Measurements from ENCODE around the gene DYNLL2. TPM values are rescaled to one million over a fixed set of nuclear protein-coding genes. Genes with fewer than 3 reads are reported as not detected.
"Not testable (repeated sequence)": the region's sequence is repeated elsewhere in the genome, so short reads cannot be mapped to it uniquely, and the experiment has no call there.

Gene DYNLL2
- total RNA-seq, 1 donor from 2014 or later: 20.7 TPM

DNA sequence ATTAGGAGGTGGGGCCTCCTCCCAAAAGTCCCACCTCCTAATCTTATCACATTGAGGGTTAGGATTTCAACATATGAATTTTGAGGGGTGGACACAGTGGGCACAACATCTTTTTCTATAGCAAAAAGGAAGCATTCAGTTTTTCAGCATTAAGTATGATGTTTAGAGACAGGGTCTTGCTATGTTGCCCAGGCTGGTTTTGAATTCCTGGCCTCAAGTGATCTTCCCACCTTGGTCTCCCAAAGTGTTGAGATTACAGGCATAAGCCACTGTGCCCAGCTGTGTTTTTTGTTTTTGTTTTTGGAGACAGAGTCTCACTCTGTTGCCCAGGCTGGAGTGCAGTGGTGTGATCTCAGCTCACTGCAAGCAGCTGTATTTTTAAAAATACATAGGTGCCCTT is 18.7 kb downstream of the DYNLL2 start:
- not testable (repeated sequence) for DNase-seq (ENCODE audit: low read depth)

DNA sequence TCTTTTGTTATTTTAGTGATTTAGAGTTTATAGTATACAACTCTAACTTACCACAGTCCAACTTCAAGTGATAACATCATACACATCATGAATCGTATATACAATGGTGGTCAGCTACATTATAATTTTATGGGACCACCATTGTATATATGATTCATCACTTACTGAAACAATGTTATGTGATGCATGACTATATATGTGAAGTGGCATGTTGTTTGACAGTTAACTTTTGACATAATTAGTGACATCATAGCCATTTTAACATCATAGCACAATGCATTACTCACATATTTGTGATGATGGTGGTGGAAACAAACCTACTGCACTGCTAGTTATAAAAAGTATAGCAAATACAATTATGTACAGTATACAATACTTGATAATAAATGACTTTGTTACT is 21.9 kb downstream of the DYNLL2 start:
- DNase-seq (ENCODE audit: low read depth): no peak

DNA sequence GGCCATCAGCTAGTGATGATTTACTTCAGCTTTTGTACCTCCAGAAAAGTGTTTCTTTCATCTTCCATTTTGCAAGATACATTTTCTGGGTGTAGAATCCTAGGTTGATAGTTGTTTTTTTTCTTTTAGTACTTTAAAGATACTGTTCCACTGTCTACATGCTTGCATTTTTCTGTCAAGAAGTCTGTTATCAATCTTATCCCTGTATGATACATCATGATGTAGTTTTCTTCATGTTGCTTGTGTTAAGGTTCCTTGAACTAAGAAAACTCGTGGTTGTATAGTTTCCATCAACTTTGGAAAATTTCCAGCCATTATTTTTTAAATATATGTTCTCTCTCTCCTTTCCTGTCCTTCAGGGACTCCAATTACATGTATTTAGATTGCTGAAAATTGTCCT is 24.1 kb downstream of the DYNLL2 start:
- DNase-seq (ENCODE audit: low read depth): no peak

DNA sequence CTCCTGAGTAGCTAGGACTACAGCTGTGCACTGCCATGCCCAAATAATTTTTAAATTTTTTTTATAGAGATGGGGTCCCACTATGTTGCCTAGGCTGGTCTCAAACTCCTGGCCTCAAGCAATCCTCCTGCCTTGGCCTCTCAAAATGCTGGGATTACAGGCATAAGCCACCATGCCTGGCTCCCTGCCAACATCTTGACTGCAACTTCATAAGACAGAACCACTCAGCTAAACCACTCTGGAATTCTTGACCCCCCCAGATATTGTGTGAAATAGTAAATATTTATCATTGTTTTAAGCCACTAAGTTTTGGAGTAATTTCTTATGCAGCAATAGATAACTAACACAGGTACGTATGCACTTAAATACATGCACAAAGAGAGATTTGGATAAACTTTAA is 26.0 kb downstream of the DYNLL2 start:
- no peak for DNase-seq (ENCODE audit: low read depth)

DNA sequence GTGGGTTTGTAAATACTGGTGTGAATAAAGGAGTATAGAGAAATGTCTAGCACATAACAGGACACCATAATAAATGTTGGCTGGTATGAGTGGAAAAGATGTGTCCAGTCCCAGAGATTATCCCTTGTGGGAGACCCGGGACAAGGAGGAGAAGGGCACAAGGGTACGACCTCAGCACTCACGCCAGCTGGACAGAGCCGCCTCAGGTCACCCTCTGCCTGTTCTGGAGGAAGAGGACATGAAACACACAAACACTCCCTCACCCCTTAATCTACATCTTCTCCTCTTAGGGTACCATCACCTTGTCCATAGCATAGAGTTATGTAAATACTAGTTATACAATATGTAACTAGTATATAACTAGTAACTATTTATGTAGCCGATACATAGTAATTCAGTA is 26.8 kb downstream of the DYNLL2 start:
- DNase-seq (ENCODE audit: low read depth): no peak

DNA sequence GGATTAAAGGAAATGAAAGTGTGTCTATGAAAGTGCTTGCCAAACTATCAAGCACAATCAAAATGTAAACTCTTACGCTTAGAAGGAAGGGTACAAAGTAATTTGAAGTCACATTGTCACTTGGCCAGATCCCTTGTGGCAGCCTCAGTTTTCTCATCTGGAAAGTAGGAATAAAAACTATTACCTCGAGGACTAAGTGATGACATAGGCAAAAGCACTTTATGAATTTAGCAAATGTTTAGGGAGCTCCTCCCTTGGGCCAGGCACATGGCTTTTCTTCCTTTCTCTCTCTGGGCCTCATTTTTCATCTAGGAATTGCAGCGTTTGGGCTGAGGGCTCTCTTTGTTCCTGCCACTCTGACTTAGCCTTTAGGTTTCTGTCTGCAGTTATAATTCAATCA is 28.5 kb downstream of the DYNLL2 start:
- no peak for DNase-seq (ENCODE audit: low read depth)

DNA sequence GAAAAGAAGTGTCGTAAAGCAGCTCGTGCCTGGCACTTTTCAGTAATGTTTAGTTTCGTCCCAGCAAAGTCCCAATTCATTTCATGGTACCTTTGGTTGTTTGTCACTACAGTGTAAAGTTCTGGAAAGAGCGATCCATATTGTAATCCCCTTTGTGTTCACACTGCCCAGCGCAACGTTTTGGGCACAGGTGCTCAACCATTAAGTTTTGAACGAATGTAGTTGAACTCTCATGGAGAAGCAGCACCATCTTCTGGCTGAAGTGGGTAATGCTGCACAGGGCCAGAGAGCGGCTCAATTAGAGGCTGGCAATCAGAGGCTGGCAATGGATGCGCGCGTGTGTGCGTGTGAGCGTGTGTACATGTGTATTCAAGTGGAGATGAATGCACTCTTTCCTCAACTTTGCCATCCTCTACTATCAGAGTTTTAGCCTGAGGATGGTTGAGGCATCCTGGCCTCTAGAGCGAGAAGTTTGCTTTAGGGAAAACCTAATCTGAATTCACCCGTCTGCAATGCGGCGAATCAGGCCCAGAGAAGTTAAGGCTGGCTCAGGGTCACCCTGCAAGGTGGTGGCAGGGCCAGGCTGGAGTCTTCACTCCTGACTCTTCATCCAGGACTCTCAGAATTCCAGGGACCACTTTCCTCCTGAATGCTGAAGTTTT is 29.9 kb downstream of the DYNLL2 start:
- DNase-seq (ENCODE audit: low read depth): peak; percentile 43

DNA sequence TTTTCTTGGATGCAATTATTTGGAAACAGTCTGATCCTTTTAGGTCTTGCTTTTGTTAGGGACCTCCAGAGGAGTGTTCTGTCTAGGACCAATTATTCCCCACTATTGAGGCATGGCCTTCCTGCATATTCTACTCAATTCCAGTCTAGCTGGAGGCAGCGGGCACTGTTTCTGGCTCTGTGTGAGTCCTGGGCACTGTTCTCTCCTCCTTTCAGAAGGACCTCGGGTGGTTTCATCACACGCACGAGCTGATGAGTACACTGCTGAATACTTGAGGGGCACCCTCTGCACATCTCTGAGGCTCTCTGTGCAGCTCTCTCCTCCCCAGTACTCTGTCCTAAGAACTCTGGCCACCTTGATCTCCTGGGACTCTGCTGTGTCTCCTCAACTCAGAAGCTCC is 30.7 kb downstream of the DYNLL2 start:
- no peak for DNase-seq (ENCODE audit: low read depth)

DNA sequence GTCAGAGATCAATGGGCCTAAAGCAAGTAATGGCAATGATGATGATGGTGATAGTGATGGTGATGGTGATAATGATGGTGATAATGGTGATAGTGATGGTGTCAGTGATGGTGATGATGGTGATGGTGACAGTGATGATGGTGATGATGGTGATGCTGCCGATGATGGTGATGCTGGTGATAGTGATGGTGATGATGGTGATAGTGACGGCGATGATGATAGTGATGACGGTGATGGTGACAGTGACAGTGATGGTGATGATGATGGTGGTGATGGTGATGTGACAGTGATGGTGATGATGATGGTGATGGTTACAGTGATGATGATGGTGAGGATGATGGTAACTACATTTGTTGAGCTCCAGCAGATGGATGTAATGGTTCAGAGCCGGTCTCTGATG is 34.2 kb downstream of the DYNLL2 start:
- DNase-seq (ENCODE audit: low read depth): no peak

DNA sequence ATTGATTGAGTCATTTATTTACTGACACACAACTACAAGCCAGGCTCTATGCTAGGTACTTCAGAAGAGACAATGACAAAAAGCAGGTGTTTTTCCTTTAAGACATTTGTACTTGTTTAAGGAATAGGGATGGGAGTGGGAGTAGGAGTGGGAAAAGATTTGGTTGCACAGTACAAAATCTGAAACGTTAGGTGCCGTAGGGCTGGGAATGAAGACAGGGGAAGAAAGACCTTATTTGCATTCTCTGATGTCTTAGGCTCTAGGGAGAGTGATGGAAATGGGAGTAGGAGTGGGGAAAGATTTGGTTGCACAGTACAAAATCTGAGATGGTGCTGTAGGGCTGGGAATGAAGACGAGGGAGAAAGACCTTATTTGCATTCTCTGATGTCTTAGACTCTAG is 36.3 kb downstream of the DYNLL2 start:
- no peak for DNase-seq (ENCODE audit: low read depth)

DNA sequence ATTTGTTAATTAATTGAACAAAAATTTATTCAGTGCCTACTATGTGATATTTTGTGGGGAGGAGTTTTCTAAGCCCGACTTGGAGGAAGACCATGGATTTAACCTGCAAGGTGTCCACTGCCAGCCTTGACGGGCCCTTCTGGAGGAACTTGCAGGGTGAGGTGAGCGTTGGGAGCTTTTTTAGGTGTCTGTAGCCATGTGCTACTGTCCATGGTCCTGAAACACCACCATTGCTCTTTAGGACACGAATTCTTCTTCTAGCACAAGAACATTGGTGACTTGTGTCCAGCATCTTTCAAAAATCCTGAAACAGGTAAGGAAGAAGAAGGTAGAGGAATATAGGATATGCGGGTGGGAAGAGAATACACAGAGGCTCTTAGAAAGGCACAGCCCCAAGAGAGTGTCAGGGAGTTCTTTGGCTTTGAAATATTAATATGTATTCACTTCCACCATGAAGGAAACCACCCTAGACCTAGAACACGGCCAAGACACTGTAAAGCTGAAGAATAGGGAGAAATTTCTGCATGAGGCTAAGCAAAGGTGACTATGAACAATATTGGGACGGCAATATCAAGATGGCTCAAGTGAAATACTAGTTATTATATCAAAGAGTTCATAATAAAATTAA is 37.1 kb downstream of the DYNLL2 start:
- peak; percentile 68 for DNase-seq (ENCODE audit: low read depth)

DNA sequence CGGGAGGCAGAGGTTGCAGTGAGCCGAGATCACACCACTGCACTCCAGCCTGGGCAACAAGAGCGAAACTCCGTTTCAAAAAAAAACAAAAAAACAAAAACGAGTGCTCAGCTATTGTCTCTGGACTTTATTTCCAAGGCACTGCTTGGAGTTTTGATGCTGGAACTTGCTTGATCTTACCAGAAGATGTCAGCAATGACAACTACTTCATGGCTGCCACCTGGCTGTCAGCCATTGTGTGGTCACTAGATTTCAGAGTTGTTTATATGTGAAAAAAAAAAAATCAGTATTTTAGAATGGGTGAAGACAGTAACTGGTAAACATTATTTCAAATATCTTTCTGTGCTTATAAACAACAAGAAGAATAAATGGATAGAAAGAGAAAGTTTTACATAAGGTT is 38.7 kb downstream of the DYNLL2 start:
- DNase-seq (ENCODE audit: low read depth): peak; percentile 30

DNA sequence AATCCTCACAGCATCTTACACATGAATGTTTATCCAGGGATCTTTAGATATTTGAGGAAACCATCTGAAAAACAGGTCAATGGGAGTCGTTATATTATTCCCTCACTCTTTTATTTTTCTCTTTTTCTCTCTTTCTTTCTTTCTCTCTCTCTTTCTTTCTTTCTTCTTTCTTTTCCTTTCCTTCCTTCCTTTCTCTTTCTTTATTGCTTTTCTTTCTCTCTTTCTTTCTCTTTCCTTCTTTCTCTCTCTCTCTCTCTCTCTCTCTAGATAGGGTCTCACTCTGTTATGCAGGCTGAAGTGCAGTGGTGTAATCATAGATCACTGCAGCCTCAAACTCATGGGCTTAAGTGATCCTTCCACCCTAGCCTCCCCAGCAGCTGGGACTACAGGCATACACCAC is 44.6 kb downstream of the DYNLL2 start:
- no peak for DNase-seq (ENCODE audit: low read depth)

DNA sequence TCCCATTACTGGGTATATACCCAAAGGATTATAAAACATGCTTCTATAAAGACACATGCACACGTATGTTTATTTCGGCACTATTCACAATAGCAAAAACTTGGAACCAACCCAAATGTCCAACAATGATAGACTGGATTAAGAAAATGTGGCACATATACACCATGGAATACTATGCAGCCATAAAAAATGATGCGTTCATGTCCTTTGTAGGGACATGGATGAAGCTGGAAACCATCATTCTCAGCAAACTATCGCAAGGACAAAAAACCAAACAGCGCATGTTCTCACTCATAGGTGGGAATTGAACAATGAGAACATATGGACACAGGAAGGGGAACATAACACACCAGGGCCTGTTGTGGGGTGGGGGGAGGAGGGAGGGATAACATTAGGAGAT is 49.5 kb downstream of the DYNLL2 start:
- not testable (repeated sequence) for DNase-seq (ENCODE audit: low read depth)

DNA sequence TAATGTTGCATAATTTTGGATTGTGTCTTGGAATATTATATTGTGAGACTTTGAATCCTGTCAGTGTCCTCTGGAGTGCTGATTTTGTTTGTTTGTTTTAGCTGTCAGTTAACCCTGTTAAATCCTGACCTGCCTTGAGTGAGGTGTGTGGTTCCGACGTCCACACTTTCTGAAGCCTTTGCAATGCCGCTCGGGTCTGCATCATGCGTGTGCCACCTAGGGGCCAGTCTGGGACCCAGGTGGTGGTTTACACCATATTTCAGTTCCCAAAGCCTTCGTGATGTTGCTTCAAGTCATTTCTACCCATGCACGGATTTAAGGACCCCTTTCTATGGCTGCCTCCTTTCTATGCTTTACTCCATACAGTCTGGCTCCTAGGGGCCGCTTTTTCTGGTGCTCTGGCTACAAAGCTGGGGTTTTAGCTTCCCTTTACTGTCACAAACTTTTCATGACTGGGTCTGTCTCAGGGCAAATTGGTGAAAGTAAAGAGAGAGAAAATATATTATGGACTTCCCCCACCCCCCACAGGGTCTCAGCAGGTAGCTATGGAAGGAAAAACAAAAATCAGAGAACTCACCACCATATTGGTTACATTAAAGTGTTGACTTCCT is 53.6 kb downstream of the DYNLL2 start:
- peak; percentile 4 for DNase-seq (ENCODE audit: low read depth)

DNA sequence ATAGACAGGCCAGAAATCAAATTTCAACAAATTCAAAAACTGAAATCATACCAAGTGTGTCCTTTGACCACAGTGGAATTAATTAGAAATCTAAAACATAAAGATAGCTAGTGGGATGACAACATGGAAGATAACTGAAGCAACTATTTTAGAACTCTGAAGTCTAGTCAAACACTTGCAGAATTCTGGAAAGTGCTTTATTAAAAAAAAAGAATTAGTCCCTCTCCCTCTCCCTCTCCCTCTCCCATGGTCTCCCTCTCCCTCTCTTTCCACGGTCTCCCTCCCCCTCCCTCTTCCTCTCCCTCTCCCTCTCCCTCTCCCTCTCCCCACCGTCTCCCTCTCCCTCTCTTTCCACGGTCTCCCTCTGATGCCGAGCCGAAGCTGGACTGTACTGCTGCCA is 58.3 kb downstream of the DYNLL2 start:
- no peak for DNase-seq (ENCODE audit: low read depth)

DNA sequence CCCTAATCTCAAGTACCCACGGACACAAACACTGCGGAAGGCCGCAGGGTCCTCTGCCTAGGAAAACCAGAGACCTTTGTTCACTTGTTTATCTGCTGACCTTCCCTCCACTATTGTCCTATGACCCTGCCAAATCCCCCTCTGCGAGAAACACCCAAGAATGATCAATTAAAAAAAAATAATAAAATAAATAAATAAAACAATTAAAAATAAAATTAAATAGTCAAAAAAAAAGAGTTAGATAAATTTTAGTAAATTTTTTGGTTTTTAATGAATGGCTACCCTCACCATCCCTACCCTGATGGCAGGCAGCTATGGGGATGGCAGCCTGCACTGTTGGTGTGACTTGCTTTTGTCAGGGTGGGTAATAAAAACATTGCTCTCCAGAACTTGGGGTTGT is 60.1 kb downstream of the DYNLL2 start:
- not testable (repeated sequence) for DNase-seq (ENCODE audit: low read depth)

DNA sequence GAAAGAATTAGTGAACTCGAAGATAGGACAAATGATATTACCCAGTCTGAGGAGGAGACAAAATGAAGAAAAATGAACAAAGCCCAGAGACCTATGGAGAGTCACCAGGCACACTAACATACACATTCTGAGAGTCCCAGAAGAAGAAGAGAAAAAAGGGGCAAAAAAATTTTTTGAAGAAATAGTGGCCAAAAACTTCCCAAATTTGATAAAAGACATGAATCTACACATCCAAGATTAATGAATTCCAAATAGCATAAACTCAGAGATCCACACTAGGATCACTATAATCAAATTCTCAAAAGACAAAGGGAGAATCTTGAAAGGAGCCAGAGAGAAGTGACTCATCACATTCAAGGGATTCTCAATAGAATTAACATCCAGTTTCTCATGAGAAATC is 61.6 kb downstream of the DYNLL2 start:
- no peak for DNase-seq (ENCODE audit: low read depth)

Other genes starting within 250 kb of the DYNLL2 start
- 20.2 and 58.9 TPM in 2 replicates for gene MRPS23, start 233.4 kb upstream of the DYNLL2 start, total RNA-seq
- 10.1 and 20.1 TPM in 2 replicates for gene CUEDC1, start 128.0 kb upstream of the DYNLL2 start, total RNA-seq
- 45.8 and 79.1 TPM in 2 replicates for gene VEZF1, start 95.2 kb upstream of the DYNLL2 start, total RNA-seq
- gene SRSF1, start 76.2 kb upstream of the DYNLL2 start, total RNA-seq: 348 and 471 TPM in 2 replicates
- not detected in 2 replicates for gene OR4D1, start 65.0 kb downstream of the DYNLL2 start, total RNA-seq
- gene OR4D2, start 83.6 kb downstream of the DYNLL2 start, total RNA-seq: not detected in 2 replicates
- gene EPX, start 109.3 kb downstream of the DYNLL2 start, total RNA-seq: not detected in 2 replicates
- gene MKS1, start 135.8 kb downstream of the DYNLL2 start, total RNA-seq: 15.7 and 20.1 TPM in 2 replicates
- not detected in 2 replicates for gene LPO, start 155.2 kb downstream of the DYNLL2 start, total RNA-seq
- 0.17 TPM in 1 of 2 replicates, not detected in the other for gene MPO, start 197.5 kb downstream of the DYNLL2 start, total RNA-seq
- gene TSPOAP1, start 245.4 kb downstream of the DYNLL2 start, total RNA-seq: 0.17 and 6.1 TPM in 2 replicates